Measurements from ENCODE around the gene IQCH.

The IQCH gene

DNA sequence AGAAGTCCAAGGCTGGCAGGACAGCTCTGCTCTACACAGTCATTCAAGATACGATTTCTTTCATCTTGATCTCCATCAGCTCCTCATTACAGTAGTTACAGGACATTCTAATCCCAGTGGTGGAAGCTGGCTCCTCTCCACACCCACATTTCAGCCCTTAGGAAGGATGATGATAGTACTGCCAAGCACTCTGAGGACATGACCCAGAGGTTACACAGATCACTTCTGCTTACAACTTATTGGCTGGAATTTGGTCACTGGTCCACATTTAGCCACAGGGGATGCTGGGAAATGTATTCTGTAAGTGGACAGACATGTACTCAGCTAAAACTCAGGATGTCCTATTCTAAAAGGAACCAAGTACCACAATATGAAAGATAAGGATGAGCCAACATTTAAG is 77.1 kb downstream of the IQCH start:
- TF ChIP-seq SUZ12 (IDR thresholded peaks at IDR 0.05) (no peak), CTBP1 (IDR thresholded peaks at IDR 0.05; ENCODE audit: borderline replicate concordance) (no peak), FOXK2 (IDR thresholded peaks at IDR 0.05) (no peak), ARNT (IDR thresholded peaks at IDR 0.05) (no peak), FOXM1 (IDR thresholded peaks at IDR 0.05; ENCODE audit: borderline replicate concordance) (no peak), ELF4 (IDR thresholded peaks at IDR 0.05) (no peak), L3MBTL2 (conservative IDR thresholded peaks at IDR 0.05) (no peak), NFRKB (IDR thresholded peaks at IDR 0.05) (no peak), FOXA1 (IDR thresholded peaks at IDR 0.05) (no peak), ZNF384 (IDR thresholded peaks at IDR 0.05) (no peak), BHLHE40 (IDR thresholded peaks at IDR 0.05; ENCODE audit: borderline replicate concordance) (no peak)
- TF ChIP-seq, protein P1, sequence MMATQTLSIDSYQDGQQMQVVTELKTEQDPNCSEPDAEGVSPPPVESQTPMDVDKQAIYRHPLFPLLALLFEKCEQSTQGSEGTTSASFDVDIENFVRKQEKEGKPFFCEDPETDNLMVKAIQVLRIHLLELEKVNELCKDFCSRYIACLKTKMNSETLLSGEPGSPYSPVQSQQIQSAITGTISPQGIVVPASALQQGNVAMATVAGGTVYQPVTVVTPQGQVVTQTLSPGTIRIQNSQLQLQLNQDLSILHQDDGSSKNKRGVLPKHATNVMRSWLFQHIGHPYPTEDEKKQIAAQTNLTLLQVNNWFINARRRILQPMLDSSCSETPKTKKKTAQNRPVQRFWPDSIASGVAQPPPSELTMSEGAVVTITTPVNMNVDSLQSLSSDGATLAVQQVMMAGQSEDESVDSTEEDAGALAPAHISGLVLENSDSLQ (IDR thresholded peaks at IDR 0.05) = no peak

DNA sequence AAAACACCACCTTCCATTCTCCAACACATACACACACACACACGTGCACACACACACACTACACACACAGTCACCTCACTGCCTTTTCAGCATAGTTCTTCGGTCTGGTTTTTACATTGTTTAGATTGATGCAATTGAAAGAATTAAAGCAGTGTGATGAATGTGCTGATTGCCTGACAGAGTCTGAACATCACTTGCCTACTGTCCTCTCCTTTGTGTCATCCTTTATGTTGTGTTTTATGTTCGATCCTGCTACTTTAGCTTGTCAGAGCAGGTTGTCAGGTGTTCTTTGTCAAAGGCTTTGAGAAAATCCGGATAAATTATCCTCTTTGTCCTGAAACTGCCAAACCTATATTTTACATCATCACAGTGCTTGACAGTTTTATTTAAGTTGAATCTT is 80.4 kb downstream of the IQCH start:
- CTCF ChIA-PET = interaction anchor here (1.0 kb wide), 1 partner anchor 1093 kb away, joined by 3 read pairs; no protein-coding TSS in a partner anchor

More for the DNA sequence above, 77.1 kb downstream of the IQCH start:
- DNase-seq (ENCODE audit: extremely low spot score) = no peak
- CTCF ChIA-PET = no interaction called here
- POLR2A ChIA-PET = no interaction called here

DNA sequence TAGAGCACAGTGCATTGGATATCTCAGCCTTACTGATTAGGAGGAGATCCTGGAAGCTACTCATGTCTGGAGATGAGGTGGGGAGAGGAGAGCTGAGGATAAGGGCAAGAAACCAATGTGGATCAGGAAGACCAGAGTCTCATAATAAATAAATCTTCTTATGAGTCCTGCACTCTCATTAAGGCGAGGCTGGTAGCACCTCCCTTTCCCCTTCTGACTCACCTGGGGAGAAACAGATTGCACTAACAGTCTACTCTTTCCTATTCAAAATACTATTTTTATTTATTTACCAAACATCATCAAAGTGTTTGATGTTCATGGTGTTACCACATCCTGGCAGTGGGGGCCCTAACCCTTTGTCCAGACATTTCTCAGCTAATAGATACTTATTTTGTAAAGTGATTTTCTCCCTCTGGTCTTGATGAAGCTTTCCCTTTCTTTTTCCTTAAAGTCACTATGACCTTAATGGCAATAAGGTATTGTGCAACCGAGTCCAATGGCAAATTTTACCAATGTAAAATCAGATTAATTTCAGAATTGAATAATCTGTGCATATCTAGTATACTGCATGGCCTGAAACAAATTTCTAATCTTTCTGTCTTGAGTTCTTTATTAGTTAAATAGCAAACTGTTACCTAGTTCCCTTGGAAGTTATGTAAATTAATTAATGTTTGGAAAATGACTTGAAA is 81.1 kb downstream of the IQCH start:
- POLR2A ChIA-PET = no interaction called here
- CTCF ChIA-PET = no interaction called here
- TF ChIP-seq TARDBP (IDR thresholded peaks at IDR 0.05) = no peak
- TF ChIP-seq FOXA1 (IDR thresholded peaks at IDR 0.05) = no peak
- no peak for TF ChIP-seq ARNT (IDR thresholded peaks at IDR 0.05)
- no peak for TF ChIP-seq SUZ12 (IDR thresholded peaks at IDR 0.05)
- no peak for TF ChIP-seq L3MBTL2 (conservative IDR thresholded peaks at IDR 0.05)
- TF ChIP-seq LEF1 (IDR thresholded peaks at IDR 0.05; ENCODE audit: borderline replicate concordance) = no peak
- TF ChIP-seq FOXK2 (IDR thresholded peaks at IDR 0.05) = no peak
- TF ChIP-seq HDGF (IDR thresholded peaks at IDR 0.05; ENCODE audit: borderline replicate concordance) = no peak
- no peak for TF ChIP-seq ZNF384 (IDR thresholded peaks at IDR 0.05)
- TF ChIP-seq BHLHE40 (IDR thresholded peaks at IDR 0.05; ENCODE audit: borderline replicate concordance) = no peak
- DNase-seq (ENCODE audit: extremely low spot score) = no peak

More for the DNA sequence above, 80.4 kb downstream of the IQCH start:
- TF ChIP-seq FOXM1 (IDR thresholded peaks at IDR 0.05; ENCODE audit: borderline replicate concordance) (no peak), ZNF384 (IDR thresholded peaks at IDR 0.05) (no peak), NFRKB (IDR thresholded peaks at IDR 0.05) (no peak), SUZ12 (IDR thresholded peaks at IDR 0.05) (no peak), HDGF (IDR thresholded peaks at IDR 0.05; ENCODE audit: borderline replicate concordance) (no peak), SP1 (IDR thresholded peaks at IDR 0.05) (no peak), LEF1 (IDR thresholded peaks at IDR 0.05; ENCODE audit: borderline replicate concordance) (no peak), BHLHE40 (IDR thresholded peaks at IDR 0.05; ENCODE audit: borderline replicate concordance) (no peak), CTBP1 (IDR thresholded peaks at IDR 0.05; ENCODE audit: borderline replicate concordance) (no peak), FOXK2 (IDR thresholded peaks at IDR 0.05) (no peak), TARDBP (IDR thresholded peaks at IDR 0.05) (no peak), L3MBTL2 (conservative IDR thresholded peaks at IDR 0.05) (no peak), FOXA1 (IDR thresholded peaks at IDR 0.05) (no peak)
- TF ChIP-seq, protein P1 (IDR thresholded peaks at IDR 0.05) = no peak
- no peak for DNase-seq (ENCODE audit: extremely low spot score)
- POLR2A ChIA-PET = no interaction called here

DNA sequence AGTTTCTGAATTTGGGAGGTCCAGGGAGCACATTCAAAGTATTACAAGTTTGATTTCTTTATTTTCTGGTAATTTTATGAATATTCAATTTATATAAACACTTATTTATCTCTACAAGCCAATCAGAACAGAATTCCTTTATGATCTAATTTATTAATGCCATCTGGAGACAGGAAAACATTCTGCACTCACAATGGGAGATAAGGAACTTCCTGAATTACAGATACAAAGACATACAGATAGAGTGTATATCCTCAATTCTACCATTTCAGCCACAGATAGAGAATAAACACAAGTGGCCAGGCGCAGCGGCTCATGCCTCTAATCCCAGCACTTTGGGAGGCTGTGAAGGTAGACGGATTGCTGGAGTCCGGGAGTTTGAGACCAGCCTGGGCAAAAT is 86.0 kb downstream of the IQCH start:
- TF ChIP-seq SUZ12 (IDR thresholded peaks at IDR 0.05) = no peak
- no peak for TF ChIP-seq L3MBTL2 (conservative IDR thresholded peaks at IDR 0.05)
- TF ChIP-seq SP1 (IDR thresholded peaks at IDR 0.05) = no peak
- TF ChIP-seq, protein P1 (IDR thresholded peaks at IDR 0.05) = no peak
- TF ChIP-seq FOXM1 (IDR thresholded peaks at IDR 0.05; ENCODE audit: borderline replicate concordance) = no peak
- TF ChIP-seq FOXA1 (IDR thresholded peaks at IDR 0.05) = no peak
- TF ChIP-seq HDGF (IDR thresholded peaks at IDR 0.05; ENCODE audit: borderline replicate concordance) = no peak
- TF ChIP-seq LEF1 (IDR thresholded peaks at IDR 0.05; ENCODE audit: borderline replicate concordance) = no peak
- CTCF ChIA-PET = interaction anchor here (0.6 kb wide), 1 partner anchor 11 kb away, joined by 4 read pairs; no protein-coding TSS in a partner anchor
- no peak for DNase-seq (ENCODE audit: extremely low spot score)
- POLR2A ChIA-PET = no interaction called here

DNA sequence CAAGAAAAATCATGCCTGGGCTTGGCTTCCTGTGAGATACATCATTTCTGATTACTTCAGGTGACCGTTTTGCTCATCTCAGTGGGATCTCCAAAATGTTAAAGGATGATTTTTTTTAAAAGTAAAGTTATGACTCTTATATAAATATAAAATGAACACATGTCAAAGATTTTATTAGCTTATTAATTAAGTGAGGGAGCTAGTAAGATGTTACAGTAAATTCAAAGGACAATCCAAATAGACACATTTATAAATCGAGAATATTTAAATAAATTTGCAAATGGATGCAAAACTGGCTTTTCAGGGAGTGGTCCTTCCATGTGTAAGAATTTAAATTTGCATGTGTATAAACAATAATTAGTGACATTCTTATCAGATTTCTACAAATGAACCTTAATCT is 87.0 kb downstream of the IQCH start:
- no peak for DNase-seq (ENCODE audit: extremely low spot score)
- TF ChIP-seq HDGF (IDR thresholded peaks at IDR 0.05; ENCODE audit: borderline replicate concordance) = no peak
- TF ChIP-seq ZNF384 (IDR thresholded peaks at IDR 0.05) = no peak
- TF ChIP-seq FOXA1 (IDR thresholded peaks at IDR 0.05) = no peak
- TF ChIP-seq ARNT (IDR thresholded peaks at IDR 0.05) = no peak
- TF ChIP-seq NFRKB (IDR thresholded peaks at IDR 0.05) = no peak
- TF ChIP-seq FOXK2 (IDR thresholded peaks at IDR 0.05) = no peak
- no peak for TF ChIP-seq LEF1 (IDR thresholded peaks at IDR 0.05; ENCODE audit: borderline replicate concordance)
- TF ChIP-seq FOXM1 (IDR thresholded peaks at IDR 0.05; ENCODE audit: borderline replicate concordance) = no peak
- TF ChIP-seq CTBP1 (IDR thresholded peaks at IDR 0.05; ENCODE audit: borderline replicate concordance) = no peak
- TF ChIP-seq SUZ12 (IDR thresholded peaks at IDR 0.05) = no peak
- no peak for TF ChIP-seq SP1 (IDR thresholded peaks at IDR 0.05)
- no peak for TF ChIP-seq TARDBP (IDR thresholded peaks at IDR 0.05)
- no peak for TF ChIP-seq L3MBTL2 (conservative IDR thresholded peaks at IDR 0.05)
- TF ChIP-seq BHLHE40 (IDR thresholded peaks at IDR 0.05; ENCODE audit: borderline replicate concordance) = no peak
- ChIA-PET CTCF (no interaction called here), POLR2A (no interaction called here)

DNA sequence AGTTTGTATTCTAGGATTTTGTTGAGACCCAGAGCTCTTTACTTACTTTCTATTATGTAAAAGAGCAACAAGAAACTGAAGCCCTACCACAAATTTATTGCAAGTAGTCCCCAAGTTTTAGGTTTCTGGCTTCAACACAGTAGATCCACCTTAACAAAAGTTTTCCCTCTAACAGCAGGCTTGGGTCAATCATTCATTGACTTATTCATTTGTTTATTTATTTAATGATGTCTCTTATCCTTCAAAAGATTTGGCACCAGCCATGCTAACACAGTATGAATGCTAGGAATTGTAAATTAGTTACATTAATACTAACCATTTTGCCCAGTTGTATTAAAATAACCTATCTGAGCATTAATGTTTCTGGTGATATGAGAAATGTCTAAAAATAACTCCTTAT is 88.6 kb downstream of the IQCH start:
- ChIA-PET CTCF (no interaction called here), POLR2A (no interaction called here)
- DNase-seq (ENCODE audit: extremely low spot score) = no peak
- TF ChIP-seq FOXM1 (IDR thresholded peaks at IDR 0.05; ENCODE audit: borderline replicate concordance) = no peak
- no peak for TF ChIP-seq SP1 (IDR thresholded peaks at IDR 0.05)
- no peak for TF ChIP-seq CTBP1 (IDR thresholded peaks at IDR 0.05; ENCODE audit: borderline replicate concordance)
- TF ChIP-seq SUZ12 (IDR thresholded peaks at IDR 0.05) = no peak
- no peak for TF ChIP-seq BHLHE40 (IDR thresholded peaks at IDR 0.05; ENCODE audit: borderline replicate concordance)
- no peak for TF ChIP-seq NFRKB (IDR thresholded peaks at IDR 0.05)
- no peak for TF ChIP-seq ZNF384 (IDR thresholded peaks at IDR 0.05)
- TF ChIP-seq, protein P1 (IDR thresholded peaks at IDR 0.05) = no peak
- TF ChIP-seq ARNT (IDR thresholded peaks at IDR 0.05) = no peak
- TF ChIP-seq LEF1 (IDR thresholded peaks at IDR 0.05; ENCODE audit: borderline replicate concordance) = no peak
- TF ChIP-seq HDGF (IDR thresholded peaks at IDR 0.05; ENCODE audit: borderline replicate concordance) = no peak
